OCI-LY7 (cell line): ENCODE data around the gene KCNC1. TPM values are rescaled to one million over a fixed set of nuclear protein-coding genes. Genes with fewer than 3 reads are reported as not detected.

Experiments
- BruUV-seq: library from RNA; stranded (reverse); fragments of 400-500 nt; replicated peaks from 2 replicates; lab custom pipeline; 2021; lab: Mats Ljungman, UMichigan
- CTCF ChIA-PET: fragments of 300-600 bp; sonication (Branson Sonifier 250); formaldehyde crosslinking; loops from one replicate; lab custom pipeline; 2022; ENCODE audit warnings: antibody characterized with exemption; ENCODE audit not compliant: unreplicated experiment; lab: Charles Lee
- POLR2A ChIA-PET: fragments of 300-600 bp; sonication (Branson Sonifier 250); formaldehyde crosslinking; loops from one replicate; lab custom pipeline; 2022; ENCODE audit warnings: antibody characterized with exemption; lab: Charles Lee
- DNase-seq: peaks from one replicate; pipeline ENCODE4 v3.0.0-alpha.2; 2015; ENCODE audit warnings: low spot score
- H2AFZ ChIP-seq: fragments of 200-600 bp; sonication (generic), shearing (Covaris generic); 2 replicates; pipeline ENCODE4 v1.6.1; 2014; ENCODE audit warnings: mild to moderate bottlenecking, antibody characterized with exemption, low read length, moderate library complexity
- H3K27ac ChIP-seq: fragments of 200-600 bp; sonication (generic); 2 replicates; pipeline ENCODE4 v1.5.1; 2014; ENCODE audit warnings: mixed run types, low read depth, mild to moderate bottlenecking, moderate library complexity, low read length, inconsistent platforms; ENCODE audit not compliant: poor library complexity, severe bottlenecking
- H3K36me3 ChIP-seq: fragments of 200-600 bp; sonication (generic); 2 replicates; pipeline ENCODE4 v1.6.1; 2014; ENCODE audit warnings: mild to moderate bottlenecking, antibody characterized with exemption, low read length, moderate library complexity, mixed read lengths; ENCODE audit not compliant: insufficient read depth
- H3K4me1 ChIP-seq: fragments of 200-600 bp; sonication (generic); 2 replicates; pipeline ENCODE4 v1.5.1; 2014; ENCODE audit warnings: mild to moderate bottlenecking, low read length; ENCODE audit not compliant: insufficient read depth, poor library complexity, severe bottlenecking
- H3K4me2 ChIP-seq: fragments of 200-600 bp; sonication (generic); 2 replicates; pipeline ENCODE4 v1.6.1; 2014; ENCODE audit warnings: mild to moderate bottlenecking, low read length
- H3K4me3 ChIP-seq: fragments of 200-600 bp; sonication (generic); 2 replicates; pipeline ENCODE4 v1.5.1; 2014; ENCODE audit warnings: mild to moderate bottlenecking, low read depth, low read length; ENCODE audit not compliant: poor library complexity, severe bottlenecking
- H3K79me2 ChIP-seq: fragments of 200-600 bp; sonication (generic); 2 replicates; pipeline ENCODE4 v1.6.1; 2016; ENCODE audit warnings: low read depth, mild to moderate bottlenecking, low read length, moderate library complexity, mixed read lengths; ENCODE audit not compliant: insufficient read depth
- H3K9me2 ChIP-seq: fragments of 200-600 bp; sonication (generic); 2 replicates; pipeline ENCODE4 v1.6.1; 2016; ENCODE audit warnings: mild to moderate bottlenecking, low read length, mixed read lengths; ENCODE audit not compliant: insufficient read depth
- H3K9me3 ChIP-seq: fragments of 200-600 bp; sonication (generic); 2 replicates; pipeline ENCODE4 v1.6.1; 2014; ENCODE audit warnings: mild to moderate bottlenecking, mixed run types, low read length, mixed read lengths
- H4K20me1 ChIP-seq: fragments of 200-600 bp; sonication (generic); 2 replicates; pipeline ENCODE4 v1.6.1; 2014; ENCODE audit warnings: mild to moderate bottlenecking, antibody characterized with exemption, low read length, moderate library complexity, mixed read lengths; ENCODE audit not compliant: insufficient read depth
- EZH2phosphoT487 ChIP-seq: fragments of 200-600 bp; sonication (generic); IDR thresholded peaks from 2 replicates; pipeline ENCODE4 v1.6.1; 2018; ENCODE audit warnings: low read depth, borderline replicate concordance, mild to moderate bottlenecking, mixed run types, antibody characterized with exemption, low read length, moderate library complexity, mixed read lengths
- intact Hi-C: fragments of 100-400 bp; cut with micrococcal nuclease; formaldehyde crosslinking; loops from one replicate; pipeline ENCODE4 v1.10.0; 2022; ENCODE audit not compliant: unreplicated experiment
- total RNA-seq, 2 experiments: library from RNA; depleted of rRNA in 1 of 2; stranded (reverse); fragments of >200 nt in 1 of 2; shearing (Covaris generic) in 1 of 2; gene quantifications; 2 replicates each; pipeline ENCODE4 v1.2.3, GENCODE V29; 2014 to 2022
- TF ChIP-seq, protein P1 (sequence below): fragments of 200-600 bp; sonication (generic); conservative IDR thresholded peaks from 2 replicates; pipeline ENCODE4 v1.5.1; 2014; ENCODE audit warnings: mild to moderate bottlenecking, antibody characterized with exemption, low read length, moderate library complexity, mixed read lengths

KCNC1 gene
- total RNA-seq, 2 experiments from 2014 or later = not detected

DNA sequence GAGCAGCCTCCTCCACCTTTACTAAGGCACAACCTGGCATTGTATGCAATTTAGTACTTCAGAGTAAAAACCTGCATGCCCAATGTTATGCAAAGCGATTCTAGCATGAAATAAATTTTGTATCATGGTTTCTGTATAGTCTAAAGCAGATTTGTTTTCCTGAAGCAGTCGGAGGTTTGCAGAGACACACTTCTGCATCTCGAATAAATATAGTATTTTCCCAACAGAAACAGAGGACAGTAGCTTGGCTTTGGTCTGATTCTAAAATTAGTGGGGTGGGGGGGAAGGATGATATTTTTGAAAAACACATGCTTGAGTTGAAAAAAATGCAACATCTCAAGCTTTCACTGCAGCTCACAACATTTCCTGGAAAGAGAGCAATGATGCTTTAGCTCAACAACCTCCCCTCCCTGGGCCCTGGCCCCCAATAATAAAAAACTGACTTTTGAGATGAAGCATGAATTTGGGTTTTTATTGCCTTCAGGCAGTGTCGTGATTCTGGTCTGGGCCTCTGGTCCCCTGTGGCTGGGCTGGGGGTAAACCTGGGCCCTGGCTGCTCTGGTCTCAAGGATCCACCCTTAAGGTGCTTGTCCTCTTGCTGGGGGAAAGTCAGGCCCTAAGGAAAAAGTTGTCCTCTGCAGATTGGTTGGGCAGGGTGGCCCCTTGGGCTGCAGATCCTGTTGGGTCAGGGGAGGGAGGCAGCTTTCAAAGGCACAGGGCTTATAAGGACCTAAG lies 48.2 kb downstream of the KCNC1 start:
- CTCF ChIA-PET = no interaction called here
- intact Hi-C loops = no loop called here
- Histone ChIP-seq H3K9me2 (no peaks in the 10 kb centered on the region), H3K4me3 (no peak overlapping the region), H3K9me3 (no peaks in the 10 kb centered on the region), H3K4me2 (no peak overlapping the region), H4K20me1 (no peaks in the 10 kb centered on the region), H3K27ac (no peak overlapping the region), H3K4me1 (no peaks in the 10 kb centered on the region), H2AFZ (no peak overlapping the region), H3K79me2 (no peaks in the 10 kb centered on the region), H3K36me3 (no peaks in the 10 kb centered on the region)
- DNase-seq = no peak
- no TSS peak for BruUV-seq
- TF ChIP-seq, protein P1, sequence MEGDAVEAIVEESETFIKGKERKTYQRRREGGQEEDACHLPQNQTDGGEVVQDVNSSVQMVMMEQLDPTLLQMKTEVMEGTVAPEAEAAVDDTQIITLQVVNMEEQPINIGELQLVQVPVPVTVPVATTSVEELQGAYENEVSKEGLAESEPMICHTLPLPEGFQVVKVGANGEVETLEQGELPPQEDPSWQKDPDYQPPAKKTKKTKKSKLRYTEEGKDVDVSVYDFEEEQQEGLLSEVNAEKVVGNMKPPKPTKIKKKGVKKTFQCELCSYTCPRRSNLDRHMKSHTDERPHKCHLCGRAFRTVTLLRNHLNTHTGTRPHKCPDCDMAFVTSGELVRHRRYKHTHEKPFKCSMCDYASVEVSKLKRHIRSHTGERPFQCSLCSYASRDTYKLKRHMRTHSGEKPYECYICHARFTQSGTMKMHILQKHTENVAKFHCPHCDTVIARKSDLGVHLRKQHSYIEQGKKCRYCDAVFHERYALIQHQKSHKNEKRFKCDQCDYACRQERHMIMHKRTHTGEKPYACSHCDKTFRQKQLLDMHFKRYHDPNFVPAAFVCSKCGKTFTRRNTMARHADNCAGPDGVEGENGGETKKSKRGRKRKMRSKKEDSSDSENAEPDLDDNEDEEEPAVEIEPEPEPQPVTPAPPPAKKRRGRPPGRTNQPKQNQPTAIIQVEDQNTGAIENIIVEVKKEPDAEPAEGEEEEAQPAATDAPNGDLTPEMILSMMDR = no peak
- no peak for TF ChIP-seq EZH2phosphoT487
- POLR2A ChIA-PET = no interaction called here

DNA sequence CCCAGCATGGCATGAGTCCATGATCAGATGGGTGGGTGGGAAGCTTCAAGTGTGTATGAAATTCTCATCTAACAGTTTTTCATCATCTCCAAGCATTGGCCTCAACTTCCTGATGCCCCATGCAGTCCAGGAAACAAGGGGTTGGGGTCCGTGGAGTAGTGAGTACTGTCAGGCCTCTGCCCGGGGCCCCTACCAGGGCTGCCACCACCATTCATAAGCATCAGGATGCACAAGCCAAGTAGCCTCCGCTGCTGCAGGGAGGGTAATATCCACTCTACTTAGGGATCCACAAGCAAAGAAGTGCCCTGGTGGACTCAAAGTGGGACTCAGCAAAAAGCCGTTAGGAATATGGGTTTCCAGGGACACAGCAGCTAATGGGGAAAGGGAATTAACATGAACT lies 49.3 kb downstream of the KCNC1 start:
- TF ChIP-seq, protein P1 = no peak
- TF ChIP-seq EZH2phosphoT487 = no peak
- no peak overlapping the region for H3K4me3 ChIP-seq
- no peaks in the 10 kb centered on the region for H3K79me2 ChIP-seq
- no peaks in the 10 kb centered on the region for H3K9me2 ChIP-seq
- H3K27ac ChIP-seq = no peak overlapping the region
- H2AFZ ChIP-seq = no peak overlapping the region
- H4K20me1 ChIP-seq = no peaks in the 10 kb centered on the region
- no peaks in the 10 kb centered on the region for H3K9me3 ChIP-seq
- CTCF ChIA-PET = no interaction called here
- intact Hi-C loops = no loop called here
- H3K4me1 ChIP-seq = no peaks in the 10 kb centered on the region
- no peak for DNase-seq
- BruUV-seq = no TSS peak
- no peak overlapping the region for H3K4me2 ChIP-seq
- H3K36me3 ChIP-seq = no peaks in the 10 kb centered on the region
- POLR2A ChIA-PET = no interaction called here

DNA sequence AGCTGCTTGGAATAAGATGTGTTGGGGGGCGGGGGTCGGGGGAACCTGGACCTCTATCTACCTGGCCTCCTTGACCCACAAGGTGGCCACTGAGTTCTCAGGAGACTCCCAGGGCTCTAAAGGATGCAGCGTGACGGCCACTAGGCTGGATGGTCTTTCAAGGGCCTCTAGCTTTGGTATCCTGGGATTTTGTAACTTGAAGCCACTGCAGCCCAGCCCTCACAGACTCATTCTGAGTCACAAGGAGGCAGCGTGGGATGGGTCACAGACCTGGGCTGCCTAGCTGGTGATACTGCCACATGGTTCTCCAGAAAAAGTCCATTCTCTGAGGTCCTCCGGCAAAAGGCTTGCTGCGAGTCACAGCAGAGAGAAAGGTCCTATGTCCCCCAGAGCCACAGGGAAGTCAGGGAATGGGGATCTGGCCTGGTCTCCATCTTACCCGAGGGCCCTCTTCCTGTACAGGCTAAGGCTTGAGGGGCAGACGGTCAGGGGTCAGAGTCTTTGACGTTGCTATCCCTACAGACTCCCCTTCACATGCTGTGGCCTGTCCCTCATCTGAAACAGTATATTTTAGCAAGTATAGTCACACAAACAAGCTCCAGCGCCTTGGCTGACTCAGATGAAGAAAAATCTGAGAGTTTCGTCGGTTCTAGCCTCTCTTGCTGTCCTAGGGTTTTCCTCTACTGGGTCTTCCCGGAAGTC lies 52.4 kb downstream of the KCNC1 start:
- POLR2A ChIA-PET = no interaction called here
- Histone ChIP-seq H3K4me3 (no peak overlapping the region), H3K79me2 (no peaks in the 10 kb centered on the region), H3K4me1 (no peaks in the 10 kb centered on the region), H2AFZ (no peak overlapping the region), H3K27ac (no peak overlapping the region), H3K36me3 (no peaks in the 10 kb centered on the region), H3K4me2 (no peak overlapping the region), H3K9me3 (no peaks in the 10 kb centered on the region), H3K9me2 (no peaks in the 10 kb centered on the region), H4K20me1 (no peaks in the 10 kb centered on the region)
- CTCF ChIA-PET = no interaction called here
- intact Hi-C loops = no loop called here
- BruUV-seq = no TSS peak
- TF ChIP-seq, protein P1 = no peak
- no peak for TF ChIP-seq EZH2phosphoT487
- no peak for DNase-seq
